Gastroesophageal sphincter (tissue), 4 donors: ENCODE measurements around the gene TMEM106C. TPM values are rescaled to one million over a fixed set of nuclear protein-coding genes. Genes with fewer than 3 reads are reported as not detected.

Experiments used
- ATAC-seq: fragments of 150-250 bp; one replicate; pipeline ENCODE4 v1.9.1; 2016; ENCODE audit warnings: mild to moderate bottlenecking, moderate library complexity
- H3K27ac ChIP-seq, 4 donors: fragments of 200-600 bp; sonication (generic) in 3 of 4; 1 replicate in 3 of 4; 2 replicates in 1 of 4; pipeline ENCODE4 v1.5.1; 2016 to 2019
- H3K27me3 ChIP-seq: fragments of 200-600 bp; sonication (generic); one replicate; pipeline ENCODE4 v1.5.1; 2019
- H3K36me3 ChIP-seq, 2 donors: fragments of 200-600 bp; sonication (generic); one replicate each; pipeline ENCODE4 v1.5.1; 2019; ENCODE audit warnings: control low read depth in 1 of 2
- H3K4me1 ChIP-seq, 3 donors: fragments of 200-600 bp; sonication (generic); 1 replicate in 2 of 3; 2 replicates in 1 of 3; pipeline ENCODE4 v1.5.1; 2016 to 2019; ENCODE audit warnings: control low read depth in 2 of 3
- H3K4me3 ChIP-seq, 2 donors: fragments of 200-600 bp; sonication (generic); one replicate each; pipeline ENCODE4 v1.5.1; 2019; ENCODE audit warnings: mild to moderate bottlenecking in 1 of 2, moderate library complexity in 1 of 2
- H3K9me3 ChIP-seq, 3 donors: fragments of 200-600 bp; sonication (generic); one replicate each; pipeline ENCODE4 v1.5.1; 2017 to 2019; ENCODE audit warnings: control low read depth in 2 of 3
- CTCF ChIP-seq, 4 experiments: fragments of 200-600 bp in 2 of 4; fragments of 450-650 bp in 2 of 4; sonication (generic) in 1 of 4; IDR thresholded peaks; one replicate each; pipeline ENCODE4 v1.5.1; 2017 to 2019; ENCODE audit warnings: antibody characterized with exemption in 4 of 4, mild to moderate bottlenecking in 2 of 4, moderate library complexity in 2 of 4
- EP300 ChIP-seq: sonication (generic); formaldehyde crosslinking; IDR thresholded peaks from one replicate; pipeline ENCODE4 v1.6.1; 2017; ENCODE audit warnings: antibody characterized with exemption, mild to moderate bottlenecking
- POLR2A ChIP-seq, 2 donors: fragments of 450-650 bp; IDR thresholded peaks; one replicate each; pipeline ENCODE4 v1.6.1; 2017; ENCODE audit warnings: antibody characterized with exemption in 2 of 2, mild to moderate bottlenecking in 2 of 2, moderate library complexity in 1 of 2
- POLR2AphosphoS5 ChIP-seq: sonication (generic); formaldehyde crosslinking; IDR thresholded peaks from one replicate; pipeline ENCODE4 v1.6.1; 2017; ENCODE audit warnings: antibody characterized with exemption
- WGBS, 2 donors: methylation state at CpG; one replicate each; pipeline ENCODE4 v1.1.5; 2018; ENCODE audit warnings: low coverage in 1 of 2; 5-methylcytosine and 5-hydroxymethylcytosine counted together
- total RNA-seq, 4 donors: library from RNA; depleted of rRNA; stranded (reverse); fragments of >200 nt; gene quantifications; one replicate each; pipeline ENCODE4 v1.1.0, GENCODE V29; 2016

TMEM106C gene
- total RNA-seq, 4 donors from 2014 or later, result 67.3 to 156 (median 95.1) TPM

GRCh38 chr12:47979686-47980085 lies 16.3 kb downstream of the TMEM106C start:
- H3K9me3 ChIP-seq, result no peaks in the 10 kb centered on the region
- H3K4me1 ChIP-seq, result no peaks in the 10 kb centered on the region
- no peak overlapping the region for H3K27ac ChIP-seq
- H3K4me3 ChIP-seq, result no peak overlapping the region
- 80% methylated on average over 1 of the region's 11 CpGs; no CpG with 5 or more reads in 1 of the 2 donors for WGBS, 2 donors
- no peak for ATAC-seq
- no peak for TF ChIP-seq POLR2AphosphoS5
- H3K36me3 ChIP-seq, result no peaks in the 10 kb centered on the region
- H3K27me3 ChIP-seq, result peaks cover 10% of the 10 kb centered on the region

DNA sequence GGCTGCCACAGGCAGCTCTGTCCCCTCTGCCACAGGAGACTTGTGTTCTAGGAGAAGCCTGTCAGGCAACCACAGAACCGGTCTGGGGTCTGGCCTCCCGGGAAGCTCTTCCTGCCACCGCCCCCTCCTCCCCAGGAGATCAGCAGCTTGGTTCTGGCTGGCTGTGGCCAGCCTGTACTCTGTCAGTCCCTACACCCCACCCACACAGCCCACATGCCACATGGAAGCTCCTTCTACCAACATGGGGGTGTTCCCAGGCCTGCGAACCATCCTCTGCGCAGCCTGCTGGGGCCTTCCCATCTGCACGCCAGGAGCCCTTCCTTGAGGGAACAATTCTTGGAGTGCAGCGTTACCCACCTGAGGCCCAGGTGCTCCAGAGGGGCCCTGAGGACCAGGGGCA lies 16.8 kb downstream of the TMEM106C start:
- no peaks in the 10 kb centered on the region for H3K9me3 ChIP-seq
- no peak for TF ChIP-seq POLR2A (IDR thresholded peaks at IDR 0.05)
- no peak for TF ChIP-seq POLR2AphosphoS5
- no peak for TF ChIP-seq CTCF (IDR thresholded peaks at IDR 0.05)
- TF ChIP-seq EP300, result no peak
- H3K4me1 ChIP-seq, result no peaks in the 10 kb centered on the region
- ATAC-seq, result no peak
- H3K36me3 ChIP-seq, result no peaks in the 10 kb centered on the region
- no peak overlapping the region for H3K27ac ChIP-seq
- no peak overlapping the region for H3K4me3 ChIP-seq
- peaks cover 10% of the 10 kb centered on the region for H3K27me3 ChIP-seq
- WGBS, 2 donors, result 100% methylated on average over 1 of the region's 7 CpGs; no CpG with 5 or more reads in 1 of the 2 donors

DNA sequence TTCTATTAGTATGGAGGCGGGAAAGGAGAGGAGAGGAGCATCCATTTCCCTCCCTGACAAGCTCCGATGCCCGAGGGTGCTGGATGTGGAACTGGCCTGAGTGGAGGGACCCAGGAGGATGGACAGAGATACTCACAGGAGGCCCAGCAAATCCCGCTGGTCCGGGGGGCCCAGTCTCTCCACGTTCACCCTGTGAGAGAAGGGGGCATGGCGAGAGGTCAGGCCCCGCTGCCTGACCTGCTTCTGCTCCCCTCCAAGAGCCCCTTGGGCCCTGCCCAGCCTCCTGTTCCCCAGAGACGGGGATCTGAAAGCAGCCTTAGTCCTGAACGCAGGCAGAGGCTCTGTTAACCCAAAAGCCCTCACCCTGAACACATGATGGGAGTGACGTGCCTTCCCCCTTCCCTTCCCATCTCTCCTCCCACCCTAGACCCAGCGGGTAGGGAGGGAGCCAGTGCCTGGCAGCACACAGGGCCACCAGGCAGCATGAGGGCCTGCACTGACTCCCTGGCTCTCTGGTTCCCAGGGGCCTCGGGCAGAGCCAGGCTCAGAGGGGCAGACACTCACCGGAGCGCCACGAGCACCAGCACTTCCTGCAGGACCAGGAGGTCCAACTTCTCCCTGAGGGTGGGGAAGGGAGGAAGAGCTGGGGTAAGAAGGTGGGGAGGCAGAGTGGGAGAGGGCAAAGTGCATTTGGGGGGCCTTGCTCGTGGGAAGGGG lies 17.5 kb downstream of the TMEM106C start:
- no peak overlapping the region for H3K27ac ChIP-seq
- no peaks in the 10 kb centered on the region for H3K9me3 ChIP-seq
- no peak for ATAC-seq
- TF ChIP-seq POLR2A (IDR thresholded peaks at IDR 0.05) (no peak), CTCF (IDR thresholded peaks at IDR 0.05) (no peak), POLR2AphosphoS5 (no peak), EP300 (no peak)
- no peaks in the 10 kb centered on the region for H3K4me1 ChIP-seq
- H3K27me3 ChIP-seq, result peaks cover 10% of the 10 kb centered on the region
- no CpG with 5 or more reads among the region's 17 CpGs for WGBS, 2 donors
- H3K4me3 ChIP-seq, result no peak overlapping the region
- no peaks in the 10 kb centered on the region for H3K36me3 ChIP-seq

- peaks cover 10% of the 10 kb centered on the region for H3K27me3 ChIP-seq
- H3K36me3 ChIP-seq, result no peaks in the 10 kb centered on the region
- TF ChIP-seq EP300 (no peak), CTCF (IDR thresholded peaks at IDR 0.05) (no peak), POLR2AphosphoS5 (no peak), POLR2A (IDR thresholded peaks at IDR 0.05) (no peak)
- no peaks in the 10 kb centered on the region for H3K4me1 ChIP-seq
- H3K9me3 ChIP-seq, result no peaks in the 10 kb centered on the region
- H3K4me3 ChIP-seq, result no peak overlapping the region
- no peak for ATAC-seq
- no peak overlapping the region for H3K27ac ChIP-seq
- no CpG with 5 or more reads among the region's 20 CpGs for WGBS, 2 donors
Observed at GRCh38 chr12:47981496-47982260, 18.3 kb downstream of the TMEM106C start.

GRCh38 chr12:47982311-47982710 lies 18.9 kb downstream of the TMEM106C start:
- no peak overlapping the region for H3K27ac ChIP-seq
- TF ChIP-seq POLR2A (IDR thresholded peaks at IDR 0.05), result no peak
- no peak for TF ChIP-seq CTCF (IDR thresholded peaks at IDR 0.05)
- TF ChIP-seq EP300, result no peak
- no peak for TF ChIP-seq POLR2AphosphoS5
- ATAC-seq, result no peak
- H3K36me3 ChIP-seq, result no peaks in the 10 kb centered on the region
- H3K4me1 ChIP-seq, result no peaks in the 10 kb centered on the region
- H3K4me3 ChIP-seq, result no peak overlapping the region
- H3K9me3 ChIP-seq, result no peaks in the 10 kb centered on the region
- peaks cover 10% of the 10 kb centered on the region for H3K27me3 ChIP-seq
- WGBS, 2 donors, result 81% methylated on average over 5 of the region's 5 CpGs; no CpG with 5 or more reads in 1 of the 2 donors
